COLO829 (cell line): ENCODE data around the gene ZC3H14.

Experiments used
- DNase-seq: peaks from one replicate; pipeline ENCODE4 v3.0.0; 2012; ENCODE audit warnings: low spot score

ZC3H14 gene

GRCh38 chr14:88552876-88553275 lies 10.0 kb upstream of the ZC3H14 start:
- DNase-seq = no peak

- no peak for DNase-seq
Measured at GRCh38 chr14:88553886-88554456, 8.9 kb upstream of the ZC3H14 start.

GRCh38 chr14:88554457-88555286 lies 8.2 kb upstream of the ZC3H14 start, which contains the start of gene PTPN21:
Gene PTPN21, minus strand, starts transcription at chr14:88555007. Its CDS starts 4,590 bp downstream, at chr14:88550417.
- DNase-seq = peak; percentile 42

GRCh38 chr14:88556581-88556980 lies 6.3 kb upstream of the ZC3H14 start:
- no peak for DNase-seq

GRCh38 chr14:88559852-88560251 lies 3.0 kb upstream of the ZC3H14 start:
- DNase-seq = peak; percentile 47

- DNase-seq = no peak
Measured at GRCh38 chr14:88562532-88562830, 356 bp upstream of the ZC3H14 start.

GRCh38 chr14:88563845-88564244 lies 1.0 kb downstream of the ZC3H14 start:
- DNase-seq = no peak

GRCh38 chr14:88565427-88565826 lies 2.6 kb downstream of the ZC3H14 start:
- no peak for DNase-seq

GRCh38 chr14:88568196-88568595 lies 5.4 kb downstream of the ZC3H14 start:
- DNase-seq = no peak

GRCh38 chr14:88572117-88572516 lies 9.3 kb downstream of the ZC3H14 start:
- DNase-seq = no peak

- no peak for DNase-seq
Measured at GRCh38 chr14:88576222-88576621, 13.4 kb downstream of the ZC3H14 start.

GRCh38 chr14:88584451-88584850 lies 21.6 kb downstream of the ZC3H14 start:
- DNase-seq = no peak

GRCh38 chr14:88588081-88588480 lies 25.2 kb downstream of the ZC3H14 start:
- no peak for DNase-seq

GRCh38 chr14:88590173-88590572 lies 27.3 kb downstream of the ZC3H14 start:
- DNase-seq = no peak

- no peak for DNase-seq
Measured at GRCh38 chr14:88592031-88592430, 29.2 kb downstream of the ZC3H14 start.

GRCh38 chr14:88597038-88597437 lies 34.2 kb downstream of the ZC3H14 start:
- DNase-seq = no peak

- DNase-seq = no peak
Measured at GRCh38 chr14:88597601-88598000, 34.8 kb downstream of the ZC3H14 start.

- DNase-seq = no peak
Measured at GRCh38 chr14:88598097-88598675, 35.3 kb downstream of the ZC3H14 start.

- DNase-seq = no peak
Measured at GRCh38 chr14:88599326-88599725, 36.5 kb downstream of the ZC3H14 start.

- no peak for DNase-seq
Measured at GRCh38 chr14:88599761-88600439, 37.1 kb downstream of the ZC3H14 start.

- no peak for DNase-seq
Measured at GRCh38 chr14:88604212-88604611, 41.4 kb downstream of the ZC3H14 start.

GRCh38 chr14:88605594-88605993 lies 42.8 kb downstream of the ZC3H14 start:
- no peak for DNase-seq

GRCh38 chr14:88607829-88608228 lies 45.0 kb downstream of the ZC3H14 start:
- DNase-seq = no peak
